CD4-positive, alpha-beta T cell treated with Interleukin-1 beta for 1 hour (primary cell): ENCODE data around the gene HOXD1.

ENCODE experiments used
- DNase-seq, 2 donors: peaks; one replicate each; pipeline ENCODE4 v3.0.0-alpha.2; 2020 to 2022

HOXD1 gene

DNA sequence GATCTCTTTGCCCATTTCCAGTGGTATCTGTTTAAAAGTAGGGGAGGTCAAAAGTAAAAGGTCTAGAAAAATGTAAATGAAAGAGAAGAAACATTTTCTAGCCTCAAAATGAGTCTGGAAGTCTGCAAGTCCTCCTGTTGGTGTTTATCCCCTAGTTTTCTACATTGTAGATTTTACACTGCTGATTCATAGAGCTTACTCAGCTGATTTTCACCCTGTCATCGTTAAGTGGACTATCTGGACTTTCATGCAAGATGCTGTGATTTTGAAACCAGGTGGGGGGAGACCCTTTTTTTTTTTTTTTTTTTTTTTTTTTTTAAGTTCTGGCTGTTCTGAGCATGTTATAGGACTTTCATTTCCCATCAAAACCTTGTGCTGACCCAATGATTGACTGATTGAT, 21.1 kb upstream of the HOXD1 start:
- no peak for DNase-seq

DNA sequence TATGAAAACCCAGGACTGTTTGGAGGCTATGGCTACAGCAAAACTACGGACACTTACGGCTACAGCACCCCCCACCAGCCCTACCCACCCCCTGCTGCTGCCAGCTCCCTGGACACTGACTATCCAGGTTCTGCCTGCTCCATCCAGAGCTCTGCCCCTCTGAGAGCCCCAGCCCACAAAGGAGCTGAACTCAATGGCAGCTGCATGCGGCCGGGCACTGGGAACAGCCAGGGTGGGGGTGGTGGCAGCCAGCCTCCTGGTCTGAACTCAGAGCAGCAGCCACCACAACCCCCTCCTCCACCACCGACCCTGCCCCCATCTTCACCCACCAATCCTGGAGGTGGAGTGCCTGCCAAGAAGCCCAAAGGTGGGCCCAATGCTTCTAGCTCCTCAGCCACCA, 19.3 kb upstream of the HOXD1 start:
- DNase-seq, result no peak

DNA sequence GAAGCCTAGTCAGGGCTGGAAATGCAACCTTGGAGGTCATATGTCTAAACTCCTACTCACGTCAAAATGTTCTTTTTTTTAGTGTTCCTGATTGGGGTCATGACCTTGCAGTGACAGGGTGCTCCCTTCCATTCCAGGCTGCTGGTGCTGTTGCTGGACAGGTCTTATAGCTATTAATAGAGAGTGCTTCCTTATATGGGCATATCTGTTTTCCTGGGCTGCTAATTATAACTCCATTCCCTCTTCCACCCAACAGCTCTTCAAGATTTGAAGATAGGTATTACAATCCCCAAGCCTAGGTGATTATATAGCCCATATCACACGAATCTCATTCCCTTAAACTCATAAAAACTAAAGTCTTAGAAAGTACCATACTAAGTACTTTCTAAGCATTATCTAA, 18.8 kb upstream of the HOXD1 start:
- no peak for DNase-seq

DNA sequence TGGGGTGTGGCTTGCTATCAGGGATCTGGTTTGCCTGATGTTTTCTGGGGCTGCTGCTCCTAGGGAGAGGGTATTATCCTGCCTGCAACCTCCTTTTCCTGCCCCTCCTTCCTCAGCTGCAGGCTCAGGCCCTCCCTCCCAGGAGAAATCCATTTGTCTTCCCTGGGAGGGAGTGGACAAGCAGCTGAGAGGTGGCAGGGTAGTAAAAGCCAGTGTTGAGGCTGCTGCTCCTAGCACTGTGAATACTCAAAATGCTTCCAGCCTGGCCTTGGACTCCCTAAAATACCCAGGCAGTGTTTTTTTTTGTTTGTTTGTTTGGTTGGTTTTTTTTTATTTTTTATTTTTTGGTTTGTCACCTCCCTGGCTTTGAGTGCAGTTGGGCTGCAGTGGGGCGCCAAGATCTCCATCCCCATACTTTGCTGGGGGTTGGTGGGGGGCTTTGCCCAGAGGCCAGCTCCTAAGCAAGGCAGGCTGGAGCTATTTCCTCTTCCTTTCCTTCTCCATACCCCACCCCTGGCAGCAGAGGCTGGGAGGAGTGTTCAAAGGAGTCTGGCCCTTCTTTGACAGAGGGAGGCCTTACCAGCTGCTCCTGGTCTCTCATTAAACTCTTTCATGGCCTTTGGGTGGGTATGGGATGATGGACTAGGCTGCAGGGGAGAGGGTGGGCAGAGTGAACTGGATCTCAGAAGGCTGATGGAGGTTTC, 17.7 kb upstream of the HOXD1 start:
- no peak for DNase-seq

DNA sequence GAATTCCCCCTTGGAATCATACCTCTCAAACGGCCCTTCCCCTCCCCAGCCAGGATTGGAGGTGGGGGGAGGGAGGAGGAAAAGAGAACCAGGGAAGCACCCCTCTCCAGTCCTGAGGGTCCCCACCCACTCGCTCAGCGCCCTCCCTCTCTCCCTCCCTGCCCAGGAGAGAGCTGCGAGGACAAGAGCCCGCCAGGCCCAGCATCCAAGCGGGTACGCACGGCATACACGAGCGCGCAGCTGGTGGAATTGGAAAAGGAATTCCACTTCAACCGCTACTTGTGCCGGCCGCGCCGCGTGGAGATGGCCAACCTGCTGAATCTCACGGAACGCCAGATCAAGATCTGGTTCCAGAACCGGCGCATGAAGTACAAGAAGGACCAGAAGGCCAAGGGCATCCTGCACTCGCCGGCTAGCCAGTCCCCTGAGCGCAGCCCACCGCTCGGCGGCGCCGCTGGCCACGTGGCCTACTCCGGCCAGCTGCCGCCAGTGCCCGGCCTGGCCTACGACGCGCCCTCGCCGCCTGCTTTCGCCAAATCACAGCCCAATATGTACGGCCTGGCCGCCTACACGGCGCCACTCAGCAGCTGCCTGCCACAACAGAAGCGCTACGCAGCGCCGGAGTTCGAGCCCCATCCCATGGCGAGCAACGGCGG, 17.0 kb upstream of the HOXD1 start:
- DNase-seq, result no peak

DNA sequence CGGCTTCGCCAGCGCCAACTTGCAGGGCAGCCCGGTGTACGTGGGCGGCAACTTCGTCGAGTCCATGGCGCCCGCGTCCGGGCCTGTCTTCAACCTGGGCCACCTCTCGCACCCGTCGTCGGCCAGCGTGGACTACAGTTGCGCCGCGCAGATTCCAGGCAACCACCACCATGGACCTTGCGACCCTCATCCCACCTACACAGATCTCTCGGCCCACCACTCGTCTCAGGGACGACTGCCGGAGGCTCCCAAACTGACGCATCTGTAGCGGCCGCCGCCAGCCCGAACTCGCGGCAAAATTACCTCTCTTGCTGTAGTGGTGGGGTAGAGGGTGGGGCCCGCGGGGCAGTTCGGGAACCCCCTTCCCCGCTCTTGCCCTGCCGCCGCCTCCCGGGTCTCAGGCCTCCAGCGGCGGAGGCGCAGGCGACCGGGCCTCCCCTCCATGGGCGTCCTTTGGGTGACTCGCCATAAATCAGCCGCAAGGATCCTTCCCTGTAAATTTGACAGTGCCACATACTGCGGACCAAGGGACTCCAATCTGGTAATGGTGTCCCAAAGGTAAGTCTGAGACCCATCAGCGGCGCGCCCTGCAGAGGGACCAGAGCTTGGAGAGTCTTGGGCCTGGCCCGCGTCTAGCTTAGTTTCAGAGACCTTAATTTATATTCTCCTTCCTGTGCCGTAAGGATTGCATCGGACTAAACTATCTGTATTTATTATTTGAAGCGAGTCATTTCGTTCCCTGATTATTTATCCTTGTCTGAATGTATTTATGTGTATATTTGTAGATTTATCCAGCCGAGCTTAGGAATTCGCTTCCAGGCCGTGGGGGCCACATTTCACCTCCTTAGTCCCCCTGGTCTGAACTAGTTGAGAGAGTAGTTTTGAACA, 16.2 kb upstream of the HOXD1 start:
- no peak for DNase-seq

DNA sequence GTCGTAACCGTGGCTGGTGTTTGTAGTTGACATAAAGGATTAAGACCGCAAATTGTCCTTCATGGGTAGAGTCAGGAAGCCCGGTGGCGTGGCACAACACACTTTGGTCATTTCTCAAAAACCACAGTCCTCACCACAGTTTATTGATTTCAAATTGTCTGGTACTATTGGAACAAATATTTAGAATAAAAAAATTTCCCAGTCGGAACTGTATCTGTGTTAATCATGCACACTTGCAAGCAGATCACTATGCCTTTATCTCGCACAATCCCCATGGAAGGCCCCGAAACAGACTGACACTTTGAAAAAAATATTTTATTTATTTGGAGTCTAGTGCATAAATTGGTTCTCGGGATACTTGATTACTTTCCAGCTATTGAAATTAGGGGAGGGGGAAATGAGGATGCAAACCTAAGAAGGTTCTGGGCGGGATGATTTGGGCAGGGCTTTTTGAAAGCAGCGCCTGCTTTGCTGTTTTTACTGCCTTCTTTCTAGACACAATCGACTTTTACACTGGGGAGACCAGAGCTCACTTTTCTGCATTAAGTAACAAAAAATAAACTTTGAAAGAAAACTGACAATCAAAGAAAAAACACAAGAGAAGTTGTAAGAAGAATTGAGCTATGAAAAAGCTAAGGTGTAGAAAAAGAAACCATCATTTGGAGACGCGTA, 15.4 kb upstream of the HOXD1 start:
- no peak for DNase-seq

DNA sequence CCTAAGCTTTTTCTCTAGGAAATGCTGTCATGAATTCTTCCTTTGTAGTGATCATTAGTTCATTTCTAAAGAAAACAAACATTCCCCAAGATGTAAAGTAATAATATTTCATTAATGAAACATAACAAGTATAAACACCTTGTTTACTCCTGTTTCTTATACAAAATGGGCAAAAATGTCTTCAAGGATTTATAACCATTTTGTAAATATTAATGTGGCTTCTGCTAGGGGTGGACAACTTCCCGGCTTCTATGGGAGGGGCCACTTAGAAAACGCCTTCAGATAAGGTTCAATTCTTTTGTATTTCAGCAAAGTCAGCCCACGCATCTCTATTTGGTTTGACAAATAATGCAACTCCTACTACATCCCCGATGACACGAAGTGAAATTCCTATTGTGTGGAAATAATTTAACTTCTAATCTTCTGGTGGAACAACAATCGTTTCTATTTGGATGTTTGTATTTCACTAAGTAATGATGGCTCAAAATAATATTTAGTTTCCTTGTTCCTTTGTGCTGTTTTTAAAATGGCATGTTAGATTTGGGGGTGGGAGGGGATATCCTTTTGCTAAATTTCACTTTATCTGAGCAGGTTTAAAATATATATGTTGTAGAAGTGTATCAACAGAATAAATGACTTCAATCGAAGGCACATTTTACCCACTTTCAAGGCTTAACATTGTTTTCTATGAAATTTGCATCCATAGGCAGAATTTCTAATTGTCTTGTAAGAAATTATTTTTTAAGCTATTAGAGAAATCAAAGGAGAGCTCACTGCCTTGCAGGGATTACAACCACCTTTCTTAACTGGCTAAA, 14.7 kb upstream of the HOXD1 start:
- no peak for DNase-seq

DNA sequence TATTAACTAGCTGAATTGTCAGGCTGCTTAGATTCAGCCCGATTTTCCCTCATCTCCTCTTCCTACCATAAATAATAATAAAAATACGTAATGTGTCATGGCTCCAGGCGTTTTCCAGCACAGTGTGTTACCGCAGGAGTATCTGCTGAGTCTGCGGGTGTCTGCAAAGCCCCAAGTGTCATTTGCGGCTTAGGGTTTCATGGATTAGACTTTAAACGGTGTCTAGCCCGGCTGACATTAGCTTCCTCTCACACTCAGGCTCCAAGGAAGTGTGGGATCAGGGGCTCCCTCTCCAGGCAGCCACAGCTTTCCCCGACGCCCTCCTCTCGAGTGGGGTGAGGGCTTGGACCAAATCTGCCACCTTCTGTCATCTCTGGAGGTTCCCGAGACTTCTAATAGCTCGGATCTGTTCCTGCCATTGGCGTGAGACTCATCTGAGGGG, 14.1 kb upstream of the HOXD1 start:
- DNase-seq, result no peak

DNA sequence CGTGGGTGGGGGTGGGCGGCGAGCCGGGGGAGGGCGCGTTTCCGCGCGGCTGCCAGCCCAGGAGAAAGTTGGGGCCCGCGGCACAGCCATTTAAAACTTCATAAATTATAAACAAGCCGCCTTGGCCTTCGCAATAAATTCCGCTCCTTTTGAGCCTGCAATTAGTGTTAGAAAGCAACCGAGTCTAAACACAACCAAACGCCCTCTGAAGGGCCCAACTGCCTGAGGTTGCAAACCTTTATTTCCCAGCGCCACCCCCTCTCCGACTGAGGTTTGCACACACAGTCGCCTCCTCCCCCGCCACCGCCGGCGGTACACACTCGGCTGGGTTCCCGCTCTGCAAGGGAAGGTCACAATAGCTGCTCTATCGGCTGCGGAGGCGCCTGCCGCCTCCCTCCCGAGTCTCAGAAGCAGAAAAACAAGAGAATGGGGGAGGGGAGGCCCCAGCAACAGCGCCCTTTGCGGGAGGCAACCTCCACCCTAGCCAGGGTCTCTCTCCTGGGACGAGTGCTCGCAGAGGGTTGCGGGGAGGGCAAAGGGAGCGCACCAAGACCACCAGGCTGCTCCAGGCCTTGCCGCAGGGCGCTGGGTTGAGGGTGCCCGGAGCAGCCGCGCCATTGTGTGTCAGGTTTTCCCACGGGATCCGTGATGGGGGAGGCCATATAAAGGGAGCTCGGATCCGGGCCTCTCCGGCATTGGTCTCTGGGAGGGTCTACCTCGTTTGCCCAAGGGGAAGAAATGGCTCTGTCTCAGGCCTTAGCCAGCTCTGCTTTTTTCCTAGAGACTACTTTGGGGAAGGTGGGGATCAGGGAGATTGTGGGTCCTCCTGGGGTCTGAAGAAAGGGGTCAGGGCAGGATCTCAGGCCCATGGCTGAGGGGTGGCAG, 13.4 kb upstream of the HOXD1 start:
- no peak for DNase-seq

DNA sequence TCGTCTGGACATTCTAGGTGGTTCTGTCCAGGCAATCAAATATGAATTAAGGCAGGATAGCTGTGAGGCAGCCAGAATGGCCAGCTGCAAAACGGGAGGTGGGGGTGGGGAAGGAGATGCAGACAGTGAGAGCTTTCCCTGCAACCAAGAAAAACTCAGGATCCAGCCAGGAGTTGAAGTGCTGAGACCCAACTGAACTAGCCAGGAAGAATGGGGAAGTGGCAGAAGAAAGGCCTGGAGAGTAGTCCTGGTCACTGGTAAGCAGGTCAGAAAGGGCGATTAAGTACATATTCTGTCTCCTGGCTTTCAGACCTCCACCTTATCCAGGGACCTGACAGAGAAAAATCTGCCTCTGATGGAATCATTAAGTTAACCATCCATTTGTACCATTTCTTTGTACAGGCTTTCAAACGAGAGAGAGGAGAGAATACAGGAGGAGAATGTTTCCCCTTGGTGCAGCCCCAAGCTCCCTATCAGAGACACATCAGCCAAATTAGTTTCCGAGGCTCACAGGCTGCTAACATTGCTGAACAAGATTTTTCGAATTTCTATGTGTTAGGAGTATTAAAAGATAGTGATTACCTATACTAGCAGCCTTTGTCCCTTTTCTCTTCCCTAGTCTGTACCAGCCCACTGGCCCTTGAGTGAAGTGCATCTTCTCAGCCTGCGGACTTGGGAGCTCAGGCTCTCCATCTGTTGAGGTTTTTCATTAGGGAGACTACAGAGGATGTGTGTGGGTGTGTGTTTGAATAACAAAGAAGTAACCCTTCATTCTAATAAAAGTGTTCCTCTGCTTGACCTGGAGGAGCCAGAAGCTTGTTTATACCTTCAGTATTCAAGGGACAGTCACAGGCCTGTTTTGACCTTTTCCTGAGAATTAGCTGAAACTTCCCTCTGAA, 12.5 kb upstream of the HOXD1 start:
- no peak for DNase-seq

DNA sequence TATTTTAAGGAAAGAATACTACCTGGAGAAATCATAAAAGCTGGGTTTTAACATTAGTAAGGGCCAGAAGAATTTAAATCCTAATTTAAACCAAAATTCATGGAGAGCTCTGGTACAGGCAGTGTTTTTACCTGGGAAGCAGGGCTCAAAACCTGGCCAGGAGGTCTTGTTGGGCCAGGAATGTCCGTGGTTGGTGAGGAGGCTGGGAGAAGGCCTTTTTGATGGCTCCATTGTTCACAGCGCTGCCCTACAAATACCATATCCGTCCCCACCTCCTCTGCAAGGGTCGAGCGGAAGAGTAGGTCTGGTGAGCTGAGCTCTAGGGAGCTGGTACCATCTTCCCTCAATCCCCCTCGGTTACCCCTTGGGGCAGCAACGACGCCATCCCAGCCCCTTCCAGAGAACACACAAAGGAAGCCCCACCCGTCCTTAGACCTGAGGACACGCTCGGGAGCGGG, 10.9 kb upstream of the HOXD1 start:
- no peak for DNase-seq

DNA sequence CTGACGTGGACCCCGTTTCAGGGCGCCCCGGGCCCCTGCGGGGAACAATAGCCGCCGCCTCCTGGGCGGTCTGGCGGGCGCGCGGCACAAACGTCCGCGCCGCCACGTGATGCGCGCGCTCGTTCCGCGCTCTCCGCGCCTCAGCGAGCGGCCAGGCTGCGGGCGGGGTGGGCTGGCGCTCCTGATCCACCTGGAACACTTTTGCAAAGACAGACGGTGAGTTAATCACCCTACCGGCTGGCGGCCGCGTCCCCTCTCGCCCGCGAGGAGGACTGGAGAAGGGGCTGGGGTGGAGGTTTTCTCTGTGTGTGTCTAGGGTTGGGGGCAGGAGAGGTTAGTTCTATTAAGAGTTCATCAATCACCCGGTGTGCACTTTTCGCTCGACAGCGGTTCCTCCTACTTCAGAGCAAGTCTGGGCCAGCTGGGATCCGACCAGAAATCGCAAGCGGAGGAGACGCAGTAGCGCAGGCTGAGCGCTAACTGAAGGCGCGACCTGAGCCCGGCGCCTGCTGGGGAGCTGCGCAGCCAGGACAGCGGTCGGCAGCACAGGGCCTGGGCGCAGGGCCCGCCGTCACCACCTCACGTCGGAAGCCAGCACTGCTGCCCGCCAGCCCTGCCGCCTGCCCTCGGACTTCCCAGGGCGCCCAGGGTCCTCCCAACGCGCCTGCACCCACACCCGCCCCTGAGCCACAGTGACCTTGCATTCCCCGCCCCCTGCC, 10.3 kb upstream of the HOXD1 start:
- no peak for DNase-seq

DNA sequence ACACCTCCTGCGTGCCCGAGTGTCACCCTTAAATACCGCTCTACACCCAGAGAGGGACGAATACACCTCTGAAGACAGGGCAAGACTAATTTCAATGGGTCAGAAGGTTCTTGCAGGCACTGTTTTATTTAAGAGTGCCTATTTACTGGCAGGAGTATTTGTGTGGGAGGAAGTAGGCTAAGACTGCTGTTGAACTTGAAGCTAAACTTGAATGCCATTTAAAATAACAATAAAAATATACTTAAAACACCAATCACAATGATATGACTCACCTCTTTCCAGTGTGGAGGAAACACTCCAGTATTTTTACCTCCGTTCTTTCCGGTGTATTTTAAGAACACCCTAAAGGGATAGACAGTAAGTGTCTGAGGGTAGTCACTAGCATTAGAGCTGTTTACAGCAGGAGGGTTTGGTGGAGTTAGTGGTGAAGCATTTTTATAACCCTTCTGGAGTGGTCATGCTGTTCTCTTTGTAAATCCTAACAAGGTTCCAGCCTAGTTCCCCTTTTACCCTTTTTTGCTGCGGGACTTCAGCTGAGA, 9.6 kb upstream of the HOXD1 start:
- DNase-seq, result no peak

DNA sequence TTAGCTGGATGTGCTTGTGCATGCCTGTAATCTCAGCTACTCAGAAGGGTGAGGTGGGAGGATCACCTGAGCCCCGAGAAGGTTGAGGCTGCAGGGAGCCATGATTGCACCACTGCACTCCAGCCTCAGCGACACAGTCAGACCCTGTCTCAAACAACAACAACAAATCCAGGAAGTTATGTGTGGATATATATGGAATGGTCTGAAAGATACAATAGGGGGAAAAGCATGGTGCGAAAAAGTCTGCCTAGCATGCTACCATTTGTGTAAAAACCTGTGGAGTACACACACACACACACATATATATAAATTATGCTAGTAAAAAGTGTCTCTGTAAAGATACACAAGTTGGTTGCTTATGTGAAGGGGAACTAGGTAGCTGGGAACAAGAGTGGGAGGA, 6.9 kb upstream of the HOXD1 start:
- DNase-seq, result no peak

DNA sequence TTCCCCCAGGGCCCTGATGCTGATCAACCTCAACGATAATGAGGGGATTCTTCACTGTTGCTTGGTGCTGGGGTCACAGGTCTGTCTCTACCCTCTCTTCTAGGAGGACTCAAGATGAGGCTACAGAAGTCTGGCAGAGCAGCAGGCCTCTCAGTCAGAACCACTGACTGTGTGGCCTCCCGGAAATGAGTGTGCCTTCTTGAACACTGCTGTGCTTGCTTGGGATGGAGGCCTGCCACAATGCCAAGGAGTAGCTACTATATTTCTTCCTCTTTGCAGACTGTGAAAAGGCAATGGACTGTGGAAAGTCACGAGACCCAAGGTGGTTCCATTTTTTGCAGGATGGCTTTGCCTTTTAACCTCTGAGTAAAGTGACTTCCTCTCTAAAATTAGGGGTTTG, 5.8 kb upstream of the HOXD1 start:
- DNase-seq, result no peak

DNA sequence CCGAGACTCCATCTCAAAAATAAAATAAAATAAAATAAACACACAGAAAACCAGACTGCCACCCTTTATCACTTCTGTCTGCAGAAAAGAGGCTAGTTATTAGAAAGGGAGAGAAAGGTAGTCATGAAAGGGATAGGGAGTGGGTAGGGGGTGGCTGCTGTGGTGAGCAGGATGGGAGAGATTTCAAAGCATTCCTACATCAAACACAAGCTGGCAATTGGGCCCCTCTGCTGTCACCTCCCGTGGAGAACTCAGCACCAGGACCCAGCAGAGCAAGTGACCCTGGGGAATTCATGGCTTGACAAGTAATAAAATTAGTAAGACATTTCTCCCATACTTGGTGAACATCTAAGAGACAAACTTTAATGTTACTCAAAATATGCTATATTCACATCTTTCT, 3.7 kb upstream of the HOXD1 start:
- no peak for DNase-seq

DNA sequence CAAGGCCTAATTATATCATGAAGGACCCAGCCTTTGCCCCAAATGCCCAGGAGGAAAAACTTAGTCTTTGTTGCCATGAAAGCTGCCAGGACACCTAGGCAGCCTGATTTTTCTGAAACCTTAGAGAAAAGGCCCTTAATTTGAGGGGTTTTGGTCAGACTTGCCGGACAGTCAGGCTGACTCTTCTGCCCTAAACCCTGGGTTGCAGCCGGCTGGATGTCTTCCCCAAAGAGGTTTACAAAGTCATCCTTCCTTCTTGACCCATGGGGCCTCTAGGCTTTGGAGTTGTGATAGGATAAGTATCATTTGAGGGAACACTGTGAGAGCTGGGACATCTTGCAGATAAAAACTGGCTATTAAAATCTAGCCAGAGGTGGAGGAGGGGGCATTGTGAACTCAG, 2.4 kb upstream of the HOXD1 start:
- no peak for DNase-seq
